Measurements from ENCODE around the gene ART5.
"Not testable (repeated sequence)": the region's sequence is repeated elsewhere in the genome, so short reads cannot be mapped to it uniquely, and the experiment has no call there.

ART5 gene

DNA sequence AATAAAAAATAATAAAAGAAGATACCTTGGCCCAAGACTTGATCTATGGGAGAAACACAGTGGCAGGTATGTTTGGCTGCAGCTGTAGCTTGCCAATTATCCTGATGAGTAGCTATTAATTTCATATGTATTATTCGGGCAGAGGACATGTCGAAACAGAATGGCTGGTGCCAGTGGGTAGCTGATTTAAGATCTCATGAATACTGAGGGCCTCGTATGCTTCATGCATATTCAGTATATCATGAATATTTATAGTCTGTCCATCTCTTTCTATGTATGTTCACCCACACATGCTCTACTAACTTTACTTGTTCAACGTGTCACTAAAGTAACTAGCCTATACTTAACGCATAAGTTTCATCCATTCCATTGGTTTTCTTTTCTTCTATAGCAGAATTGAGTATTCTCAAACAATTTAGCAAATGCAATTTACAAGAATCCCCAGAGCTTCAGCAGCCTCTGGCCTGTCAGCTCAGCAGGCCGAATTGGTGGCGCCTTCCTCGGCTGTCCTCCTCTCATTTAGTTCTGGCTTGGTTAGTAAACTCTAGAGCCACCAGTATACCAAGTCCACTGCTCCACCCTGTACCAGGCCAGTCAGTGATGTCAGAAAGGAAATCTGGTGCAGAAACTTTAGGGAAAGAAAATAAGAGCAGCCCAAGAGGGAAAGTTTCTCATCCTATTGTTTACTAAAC, 17.9 kb downstream of the ART5 start:
- DNase-seq (ENCODE audit: low read depth in 4 of 4, low spot score in 1 of 4): no peak

DNA sequence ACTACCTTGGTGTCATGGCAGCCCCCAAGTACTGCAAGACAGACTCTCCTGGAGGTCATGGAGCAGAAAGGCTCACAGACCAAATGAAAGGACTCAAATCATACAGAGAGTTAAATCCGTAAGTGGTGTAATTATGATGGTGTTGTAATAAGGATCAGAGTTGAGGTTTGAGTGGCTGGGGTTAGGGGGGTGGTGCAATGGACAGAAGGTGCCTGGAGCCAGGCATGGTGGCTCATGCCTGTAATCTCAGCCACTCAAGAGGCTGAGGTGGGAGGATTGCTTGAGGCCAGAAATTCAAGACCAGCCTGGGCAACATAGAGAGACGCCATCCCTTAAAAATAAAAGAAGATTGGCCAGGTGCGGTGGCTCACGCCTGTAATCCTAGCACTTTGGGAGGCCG, 18.7 kb downstream of the ART5 start:
- DNase-seq (ENCODE audit: low read depth in 4 of 4, low spot score in 1 of 4): no peak

DNA sequence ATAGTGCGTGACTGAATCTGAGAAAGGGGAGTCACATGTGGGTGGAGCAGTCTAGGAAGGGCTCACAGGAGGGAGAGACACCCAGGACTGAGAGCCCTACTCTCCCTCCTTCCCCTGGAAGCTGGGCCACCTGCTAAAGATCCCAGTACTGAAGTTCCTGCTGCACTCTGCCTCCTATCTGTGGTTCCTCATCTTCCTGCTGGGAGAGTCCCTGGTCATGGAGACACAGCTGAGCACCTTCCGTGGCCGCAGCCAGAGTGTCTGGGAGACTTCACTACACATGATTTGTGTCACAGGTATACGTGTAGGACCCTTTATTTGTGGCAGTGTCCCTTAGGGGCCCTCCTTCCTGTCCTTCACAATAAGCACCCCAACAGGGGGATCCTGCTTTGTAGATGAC, 19.3 kb downstream of the ART5 start:
- DNase-seq (ENCODE audit: low read depth in 4 of 4, low spot score in 1 of 4): no peak

DNA sequence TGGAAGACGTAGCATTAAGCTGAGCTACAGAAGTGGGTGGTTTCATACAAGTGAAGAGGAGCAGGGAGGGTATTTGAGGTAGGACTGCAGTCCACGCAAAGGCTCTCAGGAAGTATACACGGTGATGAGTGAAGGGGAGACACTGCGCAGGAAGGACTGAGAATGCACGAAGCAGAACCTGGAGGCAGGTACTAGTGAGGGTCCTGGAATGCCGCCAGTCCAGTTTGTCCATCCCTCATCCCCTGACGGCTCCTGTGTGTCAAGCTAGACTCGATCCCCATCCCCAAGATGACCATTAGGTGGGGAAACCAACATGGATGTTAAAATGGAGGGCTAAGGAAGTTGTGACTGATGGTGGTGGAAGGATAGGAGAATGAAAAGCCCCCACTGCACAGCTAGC, 23.8 kb downstream of the ART5 start:
- DNase-seq (ENCODE audit: low read depth in 4 of 4, low spot score in 1 of 4): no peak

DNA sequence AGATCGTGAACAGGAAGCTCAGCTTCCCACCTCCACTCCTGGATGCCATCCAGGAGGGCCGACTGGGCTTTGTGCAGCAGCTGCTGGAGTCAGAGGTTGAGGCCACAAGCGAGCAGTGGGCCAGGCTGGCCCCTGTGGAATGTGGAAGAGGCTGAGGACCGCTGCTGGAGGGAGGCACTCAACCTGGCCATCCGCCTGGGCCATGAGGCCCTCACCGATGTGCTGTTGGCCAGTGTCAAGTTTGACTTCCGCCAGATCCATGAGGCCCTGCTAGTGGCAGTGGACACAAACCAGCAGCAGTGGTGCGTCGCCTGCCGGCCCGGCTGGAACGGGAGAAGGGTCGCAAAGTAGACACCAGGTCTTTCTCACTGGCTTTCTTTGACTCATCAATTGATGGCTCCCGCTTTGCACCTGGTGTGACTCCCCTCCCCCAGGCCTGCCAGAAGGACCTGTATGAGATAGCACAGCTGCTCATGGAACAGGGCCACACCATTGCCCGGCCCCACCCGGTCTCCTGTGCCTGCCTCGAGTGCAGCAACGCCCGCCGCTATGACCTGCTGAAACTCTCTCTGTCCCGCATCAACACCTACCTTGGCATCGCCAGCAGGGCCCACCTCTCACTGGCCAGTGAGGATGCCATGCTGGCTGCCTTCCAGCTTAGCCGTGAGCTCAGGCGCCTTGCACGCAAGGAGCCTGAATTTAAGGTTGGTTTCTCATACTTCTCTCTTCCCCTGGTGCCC, 24.9 kb downstream of the ART5 start:
- no peak for DNase-seq (ENCODE audit: low read depth in 4 of 4, low spot score in 1 of 4)

DNA sequence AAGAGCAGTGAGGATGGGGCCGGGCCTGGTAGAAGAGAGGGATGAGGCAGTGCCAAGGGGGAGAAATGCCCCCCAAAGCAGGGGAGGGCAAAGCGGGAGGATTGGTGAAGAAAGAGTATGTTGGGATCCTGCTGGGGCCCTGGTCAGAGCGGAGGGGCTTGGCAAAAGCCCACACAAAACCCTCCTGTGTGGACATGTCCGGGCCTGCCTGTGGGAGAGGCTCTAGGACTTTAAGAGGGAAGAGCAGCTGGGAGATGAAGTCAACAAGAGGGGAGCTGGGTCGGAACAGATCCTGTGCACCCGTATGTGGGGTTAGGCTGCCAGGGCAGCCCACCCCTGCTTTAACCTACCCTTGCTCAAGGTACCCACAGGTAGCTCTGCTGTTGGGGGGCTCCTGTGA, 25.8 kb downstream of the ART5 start:
- no peak for DNase-seq (ENCODE audit: low read depth in 4 of 4, low spot score in 1 of 4)

DNA sequence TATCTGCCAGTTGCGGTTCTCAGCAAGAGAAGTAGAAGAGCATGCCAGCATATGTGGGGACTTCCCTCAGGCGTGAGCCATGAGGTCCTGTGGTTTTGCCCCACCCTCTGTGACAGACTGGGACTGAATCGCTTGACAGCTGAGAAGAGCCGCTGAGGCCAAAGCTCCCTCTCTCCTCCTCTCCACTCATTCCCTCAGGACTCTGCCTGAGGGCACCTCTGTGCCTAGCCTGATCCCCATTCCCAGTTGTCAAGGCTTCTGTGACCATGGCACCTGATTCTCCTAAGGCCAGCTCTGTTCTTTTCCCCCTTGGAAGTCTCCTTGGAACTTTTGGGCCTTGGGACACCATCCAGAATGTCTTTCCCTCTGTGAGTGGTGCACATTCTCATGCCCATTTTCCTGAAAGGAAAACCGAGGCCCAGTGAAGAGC, 27.0 kb downstream of the ART5 start:
- DNase-seq (ENCODE audit: low read depth in 4 of 4, low spot score in 1 of 4): peak in 3 of 4 experiments; percentile 9 to 34 (median 32)

DNA sequence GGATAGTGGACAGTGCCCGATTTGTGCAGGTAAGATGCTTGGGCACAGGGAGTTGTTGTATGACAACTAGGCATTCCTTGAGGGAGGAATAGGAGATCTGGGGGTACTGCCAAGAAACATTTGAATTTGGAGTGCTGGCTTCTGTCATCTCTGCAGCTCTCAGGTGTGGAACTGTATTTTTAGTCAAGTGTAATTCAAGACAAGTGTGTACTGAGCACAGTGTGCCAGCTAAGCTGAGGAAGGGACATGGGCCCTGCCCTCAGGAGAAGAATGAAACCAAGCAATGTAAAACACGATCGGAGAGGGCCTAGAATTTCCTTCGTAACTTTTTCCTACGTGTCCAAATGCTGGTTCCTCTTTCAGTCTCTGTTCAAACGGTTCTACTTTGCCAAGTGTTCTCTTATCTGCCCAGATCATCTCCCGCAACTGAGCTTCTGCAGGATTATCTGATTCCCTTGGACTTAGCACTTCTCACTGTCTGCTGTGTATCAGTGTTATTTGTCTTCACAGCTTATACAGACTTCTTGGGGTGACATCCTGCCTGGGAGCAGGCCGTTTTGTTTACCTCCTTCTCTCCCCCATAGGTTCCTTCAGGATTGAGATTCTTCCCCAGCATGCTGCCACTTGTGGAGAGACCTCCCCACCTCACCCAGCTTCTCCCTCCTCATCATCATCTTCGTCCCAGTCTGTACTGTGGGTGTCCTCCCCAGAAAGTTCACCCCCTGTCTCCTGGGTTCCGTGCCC, 27.6 kb downstream of the ART5 start:
- DNase-seq (ENCODE audit: low read depth in 4 of 4, low spot score in 1 of 4): no peak

DNA sequence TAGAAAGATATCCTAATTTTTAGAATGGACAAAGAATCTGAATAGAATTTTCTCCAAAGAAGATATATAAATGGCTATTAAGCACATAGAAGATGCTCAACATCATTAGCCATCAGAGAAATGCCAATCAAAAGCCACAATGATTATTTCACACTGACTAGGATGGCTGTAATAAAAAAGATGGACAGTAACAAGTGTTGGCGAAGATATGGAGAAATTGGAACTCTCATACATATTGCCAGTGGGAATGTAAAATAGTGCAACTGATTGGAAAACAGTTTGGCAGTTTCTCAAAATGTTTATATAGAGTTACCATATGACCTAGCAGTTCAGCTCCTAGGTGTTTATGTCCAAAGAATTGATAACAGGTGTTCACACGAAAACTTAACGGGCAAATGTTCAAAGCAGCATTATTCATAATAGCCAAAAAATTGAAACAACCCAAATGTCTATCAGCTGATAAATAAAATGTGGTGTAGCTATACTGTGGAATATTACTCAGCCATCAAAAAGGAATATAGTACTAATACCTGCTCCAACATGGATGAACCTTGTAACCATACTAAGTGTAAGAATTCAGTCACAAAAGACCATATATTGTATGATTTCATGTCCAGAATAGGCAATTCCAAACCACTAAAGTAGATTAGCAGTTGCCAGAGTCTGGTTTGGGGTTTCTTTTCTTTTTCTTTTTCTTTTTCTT, 29.7 kb downstream of the ART5 start:
- no peak for DNase-seq (ENCODE audit: low read depth in 4 of 4, low spot score in 1 of 4)

DNA sequence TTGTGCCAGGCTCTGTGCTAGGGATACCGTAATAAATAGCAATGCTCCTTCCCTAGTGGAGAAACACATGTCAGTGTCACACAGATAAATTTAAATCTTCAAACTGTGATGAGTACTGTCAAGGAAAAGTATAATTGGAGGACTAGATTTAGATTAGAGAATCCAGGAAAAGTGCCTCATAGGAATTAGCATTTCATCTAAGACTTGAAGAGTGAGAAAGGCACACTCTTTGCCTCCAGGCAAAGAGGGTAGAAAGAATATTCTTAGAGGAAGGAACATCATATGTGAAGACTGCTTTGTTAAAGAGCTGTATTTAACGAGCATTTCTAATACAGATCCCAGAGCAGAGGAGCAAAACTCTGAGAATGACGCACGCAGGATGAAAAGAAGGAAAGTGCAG, 30.9 kb downstream of the ART5 start:
- no peak for DNase-seq (ENCODE audit: low read depth in 4 of 4, low spot score in 1 of 4)

DNA sequence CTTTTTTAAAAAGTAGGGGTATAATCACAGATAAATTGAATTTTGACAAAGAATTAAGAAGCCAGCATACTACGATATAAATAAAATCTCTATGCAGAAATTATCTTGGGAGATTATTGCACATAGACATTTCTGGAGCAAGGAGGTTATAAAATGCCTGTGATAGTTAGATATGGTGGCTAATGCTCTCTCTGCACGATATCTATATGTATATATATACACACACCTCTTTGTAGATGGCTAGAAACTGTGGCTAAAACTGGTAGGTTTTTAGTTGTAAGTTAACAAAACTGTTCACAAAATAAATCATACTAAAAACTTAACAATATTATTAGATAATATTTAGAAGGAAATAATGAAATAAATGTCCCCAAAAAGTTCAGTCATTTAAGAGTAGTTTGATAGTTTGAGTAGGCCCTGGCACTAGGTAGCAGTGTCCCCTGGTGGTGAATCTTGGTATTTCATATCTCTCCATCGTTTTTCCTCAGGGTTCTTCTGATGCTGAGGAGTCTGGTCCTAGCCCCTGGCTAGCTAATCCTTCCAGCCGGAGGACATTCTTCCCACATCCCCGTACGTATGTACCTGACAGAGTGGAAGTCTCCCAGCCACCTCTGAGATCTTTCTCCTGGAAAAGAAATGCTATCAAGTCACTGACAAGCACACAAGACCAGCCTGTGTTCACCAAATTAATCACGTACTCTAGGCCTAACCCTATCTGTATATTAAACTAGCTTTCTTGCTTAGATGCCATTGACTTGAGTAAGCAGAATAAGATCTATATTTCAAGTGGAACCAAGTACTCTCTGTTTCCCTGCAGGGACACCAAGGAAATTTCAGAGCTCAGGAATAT, 32.2 kb downstream of the ART5 start:
- peak in 2 of 4 experiments; percentile 8 to 22 for DNase-seq (ENCODE audit: low read depth in 4 of 4, low spot score in 1 of 4)

DNA sequence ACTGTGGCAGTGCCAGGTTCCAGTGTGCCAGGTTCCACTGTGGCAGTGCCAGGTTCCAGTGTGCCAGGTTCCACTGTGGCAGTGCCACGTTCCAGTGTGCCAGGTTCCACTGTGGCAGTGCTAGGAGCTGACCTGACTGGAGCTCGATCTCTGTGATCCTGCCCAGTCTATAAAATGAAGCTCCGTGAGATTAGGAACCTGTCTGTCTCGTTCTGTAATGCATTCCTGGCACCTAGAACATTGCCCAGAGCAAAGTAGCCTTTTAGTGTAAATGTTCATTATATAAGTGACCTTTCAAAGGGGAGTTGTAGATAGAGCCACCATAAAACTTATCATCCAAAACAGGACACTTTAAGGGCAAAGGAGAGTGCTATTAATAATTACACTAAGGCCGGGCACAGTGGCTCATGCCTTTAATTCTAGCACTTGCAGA, 36.0 kb downstream of the ART5 start:
- no peak for DNase-seq (ENCODE audit: low read depth in 4 of 4, low spot score in 1 of 4)

DNA sequence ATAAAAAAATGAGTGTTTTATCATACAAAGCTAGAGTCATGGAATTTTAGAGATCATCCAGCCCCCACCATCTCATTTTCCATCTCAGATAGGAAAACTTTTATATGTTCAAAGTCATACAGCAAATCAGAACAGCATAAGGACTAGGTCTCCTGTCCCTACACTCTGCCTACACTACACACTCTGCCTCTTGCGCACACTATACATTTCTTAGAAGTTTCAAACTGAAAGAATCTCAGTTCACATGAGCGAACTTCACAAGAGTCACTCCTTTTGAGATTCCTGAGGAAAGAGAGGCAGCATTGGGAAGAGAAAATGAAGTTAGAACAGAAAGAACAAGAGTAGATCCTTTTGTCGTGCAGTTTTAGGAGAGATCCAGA, 36.5 kb downstream of the ART5 start:
- DNase-seq (ENCODE audit: low read depth in 4 of 4, low spot score in 1 of 4): no peak

DNA sequence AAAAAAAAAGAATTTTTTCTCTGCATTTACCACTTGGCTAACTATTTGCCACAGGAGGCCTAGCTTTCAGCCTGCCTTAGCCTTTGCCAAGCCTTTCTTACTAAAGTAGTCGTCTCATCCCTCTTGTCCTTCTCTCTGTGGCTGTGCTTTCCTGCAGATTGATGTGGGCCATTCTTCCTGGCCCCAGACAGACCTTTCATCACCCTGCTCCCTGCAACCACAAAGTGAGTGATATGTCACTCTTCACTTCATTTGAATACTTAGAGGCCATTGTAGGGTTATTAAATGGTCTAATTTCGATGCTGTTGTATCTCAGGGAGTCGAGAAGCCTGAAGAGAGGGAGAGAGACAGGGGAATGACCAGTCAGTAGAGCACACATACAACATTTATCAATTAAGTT, 37.6 kb downstream of the ART5 start:
- no peak for DNase-seq (ENCODE audit: low read depth in 4 of 4, low spot score in 1 of 4)

DNA sequence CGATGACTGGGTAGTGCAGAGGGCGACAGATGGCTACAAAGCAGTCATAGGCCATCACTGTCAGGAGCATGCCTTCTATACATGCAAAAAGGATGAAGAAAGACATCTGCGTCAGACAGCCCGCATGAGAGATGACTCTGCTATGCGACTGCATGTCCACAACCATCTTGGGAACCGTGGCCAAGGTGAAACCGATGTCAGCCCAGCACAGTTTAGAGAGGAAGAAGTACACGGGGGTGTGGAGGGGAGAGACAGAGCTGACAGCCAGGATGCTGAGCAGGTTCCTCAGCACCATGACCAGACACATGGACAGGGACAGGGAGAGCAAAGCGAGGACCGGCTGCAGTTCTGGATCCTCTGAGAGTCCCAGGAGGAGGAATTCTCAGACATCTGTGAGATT, 41.6 kb downstream of the ART5 start:
- DNase-seq (ENCODE audit: low read depth in 4 of 4, low spot score in 1 of 4): not testable (repeated sequence)

DNA sequence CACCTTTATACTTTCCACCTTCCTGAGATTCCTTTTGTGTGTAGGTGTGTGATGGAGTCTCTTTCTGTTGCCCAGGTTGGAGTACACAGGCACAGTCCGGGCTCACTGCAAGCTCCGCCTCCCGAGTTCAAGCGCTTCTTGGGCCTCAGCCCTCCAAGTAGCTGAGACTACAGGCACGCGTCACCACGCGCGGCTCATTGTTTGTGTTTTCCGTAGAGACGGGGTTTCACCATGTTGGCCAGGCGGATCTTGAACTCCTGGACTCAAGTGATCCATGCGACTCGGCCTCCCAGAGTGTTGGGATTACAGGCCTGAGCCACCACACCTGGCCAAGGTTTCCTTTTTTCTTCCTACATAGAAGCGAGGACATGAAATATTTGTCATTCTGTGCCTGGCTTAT, 44.0 kb downstream of the ART5 start:
- DNase-seq (ENCODE audit: low read depth in 4 of 4, low spot score in 1 of 4): not testable (repeated sequence)

DNA sequence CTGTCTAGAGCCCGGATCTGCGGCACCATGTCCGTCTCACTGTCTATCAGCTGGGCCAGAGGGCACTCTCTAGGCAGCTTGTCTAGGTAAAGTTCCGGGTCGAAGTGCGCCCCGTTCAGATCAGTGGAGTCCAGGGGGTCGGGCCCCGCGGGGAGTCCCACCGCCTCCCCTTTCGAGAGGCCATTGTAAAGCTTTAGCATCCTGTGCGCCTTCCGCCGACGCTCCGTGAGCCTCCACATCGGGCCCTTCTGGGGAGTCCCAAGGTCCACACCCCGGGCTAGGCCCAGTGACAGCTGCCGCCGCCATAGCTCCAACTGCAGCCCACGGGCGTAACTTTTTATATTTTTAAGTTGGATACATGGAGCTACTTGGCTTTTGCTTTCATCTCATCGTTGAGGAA, 50.5 kb downstream of the ART5 start:
- not testable (repeated sequence) for DNase-seq (ENCODE audit: low read depth in 4 of 4, low spot score in 1 of 4)

DNA sequence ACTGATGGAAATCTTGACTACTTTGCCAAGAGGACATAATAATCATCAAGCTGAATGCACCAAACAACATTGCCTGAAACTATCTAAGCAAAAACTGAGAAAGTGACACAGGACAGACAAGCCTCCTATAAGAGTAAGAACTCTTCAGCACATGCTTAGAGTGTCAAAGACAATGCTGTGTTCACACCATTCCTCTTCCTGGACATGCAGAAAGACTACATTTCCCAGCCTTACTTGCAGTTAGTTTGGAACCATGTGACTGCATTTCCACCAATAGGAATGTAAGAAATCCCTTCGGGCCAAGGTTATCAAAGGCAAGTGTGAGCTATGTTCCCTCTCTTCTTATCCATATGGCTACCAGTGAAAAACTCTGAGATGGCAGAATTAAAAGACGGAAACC, 51.6 kb downstream of the ART5 start:
- not testable (repeated sequence) for DNase-seq (ENCODE audit: low read depth in 4 of 4, low spot score in 1 of 4)

DNA sequence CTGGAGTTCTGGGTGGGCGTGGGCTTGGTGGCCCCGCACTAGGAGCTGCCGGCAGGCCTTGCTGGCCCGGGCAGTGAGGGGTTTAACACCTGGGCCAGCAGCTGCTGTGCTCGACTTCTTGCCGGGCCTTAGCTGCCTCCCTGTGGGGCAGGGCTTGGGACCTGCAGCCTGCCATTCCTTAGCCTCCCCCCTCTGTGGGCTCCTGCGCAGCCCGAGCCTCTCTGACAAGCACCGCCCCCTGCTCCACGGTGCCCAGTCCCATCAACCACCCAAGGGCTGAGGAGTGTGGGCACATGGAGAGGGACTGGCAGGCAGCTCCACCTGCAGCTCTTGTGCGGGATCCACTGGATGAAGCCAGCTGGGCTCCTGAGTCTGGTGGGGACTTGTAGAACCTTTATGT, 53.0 kb downstream of the ART5 start:
- DNase-seq (ENCODE audit: low read depth in 4 of 4, low spot score in 1 of 4): not testable (repeated sequence)
